ENCODE measurements around the gene AUTS2.
"Not testable (repeated sequence)": the region's sequence is repeated elsewhere in the genome, so short reads cannot be mapped to it uniquely, and the experiment has no call there.

- TF ChIP-seq PKNOX1 (IDR thresholded peaks at IDR 0.05); SUZ12 (IDR thresholded peaks at IDR 0.05); FOXM1 (IDR thresholded peaks at IDR 0.05; ENCODE audit: borderline replicate concordance); SP1 (IDR thresholded peaks at IDR 0.05); L3MBTL2 (conservative IDR thresholded peaks at IDR 0.05); FOXK2 (IDR thresholded peaks at IDR 0.05): not testable (repeated sequence)
These were observed 677.3 kb downstream of the AUTS2 start for GRCh38 chr7:70275570-70275969.
